Activated naive CD4-positive, alpha-beta T cell treated with anti-CD3 and anti-CD28 coated beads, Interleukin-2, amount 50 U/mL, for 72 hours (primary cell): Measurements from ENCODE around the gene FBXO27. TPM values are rescaled to one million over a fixed set of nuclear protein-coding genes. Genes with fewer than 3 reads are reported as not detected.

Source experiments
- ATAC-seq, 2 donors: fragments of 150-1000 bp; cut with Tn5 transposase; 2 replicates each; pipeline ENCODE4 v1.10.0; 2021; ENCODE audit warnings: mild to moderate bottlenecking in 2 of 2, moderate library complexity in 2 of 2
- DNase-seq, 2 donors: peaks; one replicate each; pipeline ENCODE4 v3.0.0; 2021 to 2022; ENCODE audit warnings: low spot score in 2 of 2
- H3K27ac Mint-ChIP-seq, 2 donors: one replicate each; pipeline ENCODE4 v1.8.0; 2022; ENCODE audit warnings: mild to moderate bottlenecking in 2 of 2, mixed read lengths in 2 of 2
- H3K36me3 Mint-ChIP-seq, 2 donors: one replicate each; pipeline ENCODE4 v1.8.0; 2022; ENCODE audit warnings: mixed read lengths in 2 of 2
- H3K9me3 Mint-ChIP-seq, 2 donors: one replicate each; pipeline ENCODE4 v1.8.0; 2022; ENCODE audit warnings: mixed read lengths in 2 of 2
- total RNA-seq, 2 donors: library from RNA; stranded (reverse); gene quantifications; one replicate each; pipeline ENCODE4 v1.2.3, GENCODE V29; 2022

FBXO27 gene
- total RNA-seq, 2 donors from 2014 or later = 0.35 TPM; not detected in 1

DNA sequence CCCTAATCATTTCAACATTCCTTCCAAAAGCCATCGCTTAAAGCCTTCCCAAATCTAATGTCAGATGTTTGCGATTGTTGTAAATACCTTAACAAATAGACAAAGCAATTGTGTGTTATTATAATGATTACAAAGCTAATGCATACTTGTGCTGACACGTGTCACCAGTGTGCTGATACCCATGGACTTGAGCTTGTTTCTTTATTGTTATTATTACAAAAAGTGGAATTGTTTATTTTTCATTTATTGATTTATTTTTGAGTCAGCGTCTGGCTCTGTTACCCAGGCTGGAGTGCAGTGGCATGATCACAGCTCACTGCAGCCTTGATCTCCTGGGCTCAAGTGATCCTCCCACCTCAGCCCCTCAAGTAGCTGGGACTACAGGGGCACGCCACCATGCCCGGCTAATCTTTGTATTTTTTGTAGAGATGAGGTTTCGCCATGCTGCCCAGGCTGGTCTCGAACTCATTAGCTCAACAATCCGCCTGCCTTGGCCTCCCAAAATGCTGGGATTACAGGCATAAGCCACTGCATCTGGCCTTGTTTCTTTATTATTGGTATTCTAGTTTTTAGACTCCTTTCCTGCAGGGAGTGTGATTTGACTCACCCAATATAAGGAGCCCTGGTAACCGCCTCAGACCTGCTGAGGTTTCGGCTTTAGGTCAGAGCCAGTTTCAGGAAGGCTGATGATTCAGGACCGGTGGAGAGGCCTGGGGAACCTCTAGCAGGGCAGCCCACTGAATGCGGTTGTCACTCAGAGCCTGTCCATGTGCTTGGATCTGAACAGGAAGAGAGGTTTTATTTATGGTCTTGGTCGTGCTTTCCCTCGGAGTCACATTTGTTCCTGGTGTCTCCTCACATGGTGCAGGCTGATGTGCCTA is 54.7 kb downstream of the FBXO27 start:
- Mint-ChIP-seq H3K9me3 (no peaks in the 10 kb centered on the region), H3K27ac (peak overlapping the region in 1 of 2 donors; percentile 12), H3K36me3 (peaks cover 12% of the 10 kb centered on the region in 2 donors)
- peak; percentile 99 to 100 for ATAC-seq
- DNase-seq = peak; percentile 72 to 75

DNA sequence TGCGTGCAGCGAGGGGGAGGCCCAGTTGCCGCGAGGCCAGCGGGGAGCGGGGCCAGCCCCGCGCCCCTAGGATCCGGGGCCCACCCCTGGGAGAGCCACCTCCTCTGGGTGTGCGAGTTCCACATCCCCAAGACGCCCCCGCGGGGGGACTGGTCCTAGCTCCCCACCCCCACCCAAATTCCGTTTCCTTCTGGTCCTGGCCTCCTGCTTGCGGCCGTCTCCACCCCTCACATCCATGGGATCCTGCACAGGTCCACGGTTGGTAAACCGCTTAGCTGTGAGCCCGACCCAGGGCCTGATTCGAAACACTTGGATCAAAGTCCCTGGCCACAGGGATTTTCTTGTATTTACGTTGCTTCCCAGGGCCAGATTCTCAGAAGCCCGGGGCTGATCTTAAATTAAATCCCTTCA is 56.5 kb downstream of the FBXO27 start:
- no peak for ATAC-seq
- Mint-ChIP-seq H3K27ac (no peak overlapping the region), H3K36me3 (peaks cover 11 to 12% of the 10 kb centered on the region in 2 donors), H3K9me3 (no peaks in the 10 kb centered on the region)
- DNase-seq = no peak

DNA sequence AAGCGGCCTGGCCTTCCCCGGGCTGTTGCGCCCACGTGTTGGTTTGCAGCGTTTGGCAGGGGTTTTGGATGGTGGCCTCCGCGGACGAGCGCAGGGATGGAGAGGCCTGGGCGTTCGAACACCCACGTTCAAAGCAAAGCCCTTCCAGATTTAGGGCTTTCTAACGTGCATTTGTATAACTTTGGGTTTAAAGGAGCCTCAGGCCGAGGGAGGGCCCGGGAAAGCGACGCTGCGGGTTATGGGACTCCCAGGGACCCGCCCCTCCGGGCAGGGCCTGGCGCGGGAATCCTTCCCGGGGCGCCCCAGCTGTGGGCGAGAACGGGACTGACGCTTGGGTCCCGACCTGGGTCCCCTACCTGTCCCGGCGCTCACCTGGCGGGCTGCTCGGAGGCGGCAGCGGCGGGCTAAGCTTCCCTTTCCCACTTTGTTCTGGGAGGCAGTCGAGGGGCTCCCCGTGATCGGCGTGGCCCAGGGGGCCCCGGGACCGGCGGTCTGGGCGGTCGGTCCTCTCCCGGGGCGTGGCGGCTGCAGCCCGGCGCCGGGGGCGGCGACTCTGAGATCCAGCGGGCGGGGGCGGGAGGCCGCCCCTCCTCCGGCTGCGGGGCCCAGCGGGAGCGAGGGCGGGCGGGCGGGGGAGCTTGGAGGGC is 57.0 kb downstream of the FBXO27 start, which contains the start of gene FBXO17:
Gene FBXO17, minus strand, starts transcription at position 529 of the 647 bp plus-strand sequence. CDS start 25,423 bp downstream, outside the sequence.
- no peak for ATAC-seq

DNA sequence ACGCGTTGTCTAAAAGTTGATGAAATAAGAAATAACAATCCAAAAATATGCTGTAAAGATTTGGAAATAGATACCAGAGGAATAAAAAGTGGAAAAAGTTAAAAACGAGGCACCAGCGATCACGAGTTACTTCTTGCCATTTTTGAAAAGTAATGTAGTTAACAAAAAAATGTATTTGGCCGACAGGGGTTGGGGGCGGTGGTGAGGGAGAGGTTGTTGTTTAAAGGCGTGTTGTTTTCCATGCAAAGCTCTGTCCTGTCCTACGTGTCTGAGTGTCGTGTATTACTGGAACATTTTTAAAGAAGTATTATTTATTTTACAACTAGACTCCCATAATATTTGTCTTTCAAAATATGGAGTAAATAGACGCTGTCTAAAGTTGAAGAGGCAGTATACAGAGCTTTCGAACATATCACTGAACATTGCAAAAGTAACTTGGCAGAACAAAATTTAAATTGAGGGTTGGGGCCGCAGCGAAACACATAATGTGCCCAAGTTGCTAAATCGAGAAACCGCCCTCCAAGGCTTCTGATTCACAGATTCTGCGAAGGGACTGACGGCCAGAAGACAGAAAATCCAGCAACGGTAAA is 57.6 kb downstream of the FBXO27 start:
- Mint-ChIP-seq H3K36me3 (peaks cover 4 to 12% of the 10 kb centered on the region in 2 donors), H3K27ac (no peak overlapping the region), H3K9me3 (no peaks in the 10 kb centered on the region)
- DNase-seq (no peak), ATAC-seq (no peak)

More for the DNA sequence above, 57.0 kb downstream of the FBXO27 start, which contains the start of gene FBXO17:
- Mint-ChIP-seq H3K36me3 (peaks cover 6 to 12% of the 10 kb centered on the region in 2 donors), H3K27ac (no peak within 1 kb of the TSS), H3K9me3 (no peaks in the 10 kb centered on the region)
- DNase-seq = no peak

Other genes starting within 250 kb of the FBXO27 start
- gene LGALS7B, start 243.3 kb downstream of the FBXO27 start, total RNA-seq = not detected
- under 1 TPM; 0.59 to 0.66 TPM for gene LGALS4, start 219.6 kb downstream of the FBXO27 start, total RNA-seq
- 100 to 1,000 TPM; 129 to 170 TPM for gene ECH1, start 200.8 kb downstream of the FBXO27 start, total RNA-seq
- 100 to 1,000 TPM; 658 to 720 TPM for gene HNRNPL, start 182.6 kb downstream of the FBXO27 start, total RNA-seq
- gene RINL, start 154.3 kb downstream of the FBXO27 start, total RNA-seq = 100 to 1,000 TPM; 105 to 137 TPM
- 10 to 100 TPM; 31.5 to 46.0 TPM for gene SIRT2, start 132.9 kb downstream of the FBXO27 start, total RNA-seq
- 10 to 100 TPM; 41.9 to 71.9 TPM for gene NFKBIB, start 132.6 kb downstream of the FBXO27 start, total RNA-seq
- 1 to 10 TPM in 1 of 2 donors, under 1 TPM in 1; 0.59 to 1.4 TPM for gene CCER2, start 120.4 kb downstream of the FBXO27 start, total RNA-seq
- 10 to 100 TPM; 35.9 to 59.1 TPM for gene SARS2, start 101.8 kb downstream of the FBXO27 start, total RNA-seq
- 10 to 100 TPM; 54.1 to 93.0 TPM for gene MRPS12, start 101.6 kb downstream of the FBXO27 start, total RNA-seq
- gene FBXO17, start 56.8 kb downstream of the FBXO27 start, total RNA-seq = under 1 TPM in 1 of 2 donors, not detected in 1; 0.10 TPM
- gene ACP7, start 51.8 kb upstream of the FBXO27 start, total RNA-seq = under 1 TPM in 1 of 2 donors, not detected in 1; 0.08 TPM
- gene PAK4, start 93.2 kb upstream of the FBXO27 start, total RNA-seq = 10 to 100 TPM; 15.6 to 19.4 TPM
- not detected for gene NCCRP1, start 164.4 kb upstream of the FBXO27 start, total RNA-seq
- gene SYCN, start 171.7 kb upstream of the FBXO27 start, total RNA-seq = not detected
- under 1 TPM in 1 of 2 donors, not detected in 1; 0.60 TPM for gene IFNL3, start 212.5 kb upstream of the FBXO27 start, total RNA-seq
- gene IFNL4, start 216.3 kb upstream of the FBXO27 start, total RNA-seq = not detected
- gene IFNL2, start 235.8 kb upstream of the FBXO27 start, total RNA-seq = under 1 TPM in 1 of 2 donors, not detected in 1; 0.35 TPM